Kidney tubule cell (primary cell): ENCODE measurements around the gene MAL.
"Not testable (repeated sequence)": the region's sequence is repeated elsewhere in the genome, so short reads cannot be mapped to it uniquely, and the experiment has no call there.

Experiments
- DNase-seq: peaks from one replicate; pipeline ENCODE4 v3.0.0-alpha.2; 2018; ENCODE audit warnings: low spot score

Gene MAL

DNA sequence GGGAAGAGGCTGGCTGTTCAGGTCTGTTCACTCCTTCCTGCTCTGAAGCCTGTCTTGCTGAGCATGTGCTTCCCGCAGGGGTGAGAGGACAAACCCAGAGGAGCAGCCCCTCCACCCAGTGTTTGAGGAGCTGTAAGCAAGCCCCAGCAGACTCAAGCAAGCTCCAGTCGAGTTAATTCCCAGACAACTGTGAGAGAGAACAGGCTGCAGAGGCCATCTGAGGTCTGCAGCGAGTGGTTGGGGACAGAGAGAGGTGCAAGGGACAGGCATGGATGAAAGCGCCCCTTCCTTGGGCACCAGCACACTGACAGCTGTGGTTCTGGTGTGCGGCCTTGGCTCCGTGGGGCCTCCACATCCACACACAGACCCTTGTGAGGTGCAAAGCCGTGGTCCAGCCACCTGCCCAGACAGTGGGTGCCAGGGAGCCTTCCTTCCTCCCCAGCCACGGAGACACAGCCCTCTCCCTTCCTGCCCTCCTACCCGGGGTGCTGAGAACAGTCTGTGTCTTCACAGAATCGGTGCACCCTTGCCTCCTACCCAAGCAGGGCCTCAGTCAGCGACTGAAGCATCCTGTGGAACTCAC is 36.2 kb downstream of the MAL start:
- DNase-seq, result no peak

DNA sequence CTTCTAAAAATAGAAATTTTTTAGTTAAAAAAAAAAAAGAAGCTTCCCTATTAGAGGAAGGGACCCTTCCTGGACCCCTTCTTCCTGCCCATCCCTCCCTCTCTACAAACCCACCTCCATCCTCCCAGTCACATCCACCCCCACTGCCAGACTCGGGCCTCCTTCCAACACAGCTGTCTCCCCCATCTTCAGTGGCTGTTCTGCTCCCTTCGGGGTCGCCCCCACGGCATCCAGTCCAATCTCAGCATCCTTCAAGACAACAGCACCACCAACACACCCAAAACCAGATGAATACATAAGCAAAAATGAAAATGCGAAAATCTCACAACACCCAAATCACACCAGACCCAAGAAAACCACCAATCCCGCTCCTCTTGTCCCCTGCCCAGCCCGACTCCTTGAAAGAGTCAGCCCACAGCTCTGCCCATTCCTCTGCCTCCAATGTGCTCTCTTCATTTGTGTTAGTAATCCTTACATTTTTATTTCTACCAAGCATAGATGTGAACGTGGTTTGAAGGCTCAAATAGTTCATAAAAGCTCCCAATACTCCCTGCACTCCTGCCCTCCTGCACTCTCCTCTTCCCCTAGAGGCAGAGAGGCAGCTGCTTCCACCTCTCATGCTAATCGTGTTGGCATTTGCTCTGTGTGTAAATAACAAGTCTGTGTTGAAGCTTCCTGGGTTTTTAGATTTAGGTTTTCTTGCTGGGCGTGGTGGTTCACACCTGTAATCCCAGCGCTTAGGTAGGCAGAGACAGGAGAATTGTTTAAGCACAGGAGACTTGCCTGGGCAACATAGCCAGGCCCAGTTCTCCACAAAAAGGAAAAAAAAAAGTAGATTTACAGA is 37.0 kb downstream of the MAL start:
- DNase-seq, result no peak

DNA sequence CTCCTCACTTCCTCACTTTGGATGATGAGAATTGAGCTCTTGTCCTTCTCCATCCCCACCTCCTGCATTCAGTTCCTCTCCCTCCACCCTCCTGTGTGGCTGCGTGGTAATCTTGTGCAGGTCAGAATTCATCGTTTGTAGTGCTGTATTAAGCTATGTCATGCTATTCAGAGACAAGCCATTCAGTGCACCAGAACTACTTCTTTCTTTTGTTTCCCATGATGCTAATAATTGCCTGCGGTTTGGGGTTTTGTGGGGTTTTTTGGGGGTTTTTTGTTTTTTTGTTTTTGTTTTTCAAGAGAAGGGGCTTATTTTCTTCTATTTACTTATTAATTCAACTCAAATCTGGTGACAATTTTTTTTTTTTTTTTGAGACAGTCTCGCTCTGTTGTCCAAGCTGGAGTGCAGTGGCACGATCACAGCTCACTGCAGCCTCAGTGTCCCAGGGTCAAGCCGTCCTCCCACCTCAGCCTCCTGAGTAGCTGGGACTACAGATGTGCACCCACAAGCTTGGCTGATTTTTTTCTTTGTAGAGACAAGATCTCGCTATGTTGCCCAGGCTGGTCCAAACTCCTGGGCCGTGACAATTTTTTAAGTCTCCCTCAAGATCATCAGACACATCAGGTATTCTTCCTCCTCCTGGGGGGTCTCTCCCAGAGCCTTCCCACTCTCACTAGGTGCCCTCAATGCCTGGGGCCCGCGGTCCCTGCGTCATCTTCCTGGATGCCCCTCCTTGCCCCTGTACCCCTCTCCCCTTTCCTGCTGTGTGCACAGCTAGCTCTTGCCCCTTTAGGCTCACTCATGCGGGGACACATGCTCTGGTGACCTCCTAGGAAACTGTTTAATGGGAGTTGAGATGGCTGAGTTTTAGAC is 37.8 kb downstream of the MAL start:
- DNase-seq, result no peak

DNA sequence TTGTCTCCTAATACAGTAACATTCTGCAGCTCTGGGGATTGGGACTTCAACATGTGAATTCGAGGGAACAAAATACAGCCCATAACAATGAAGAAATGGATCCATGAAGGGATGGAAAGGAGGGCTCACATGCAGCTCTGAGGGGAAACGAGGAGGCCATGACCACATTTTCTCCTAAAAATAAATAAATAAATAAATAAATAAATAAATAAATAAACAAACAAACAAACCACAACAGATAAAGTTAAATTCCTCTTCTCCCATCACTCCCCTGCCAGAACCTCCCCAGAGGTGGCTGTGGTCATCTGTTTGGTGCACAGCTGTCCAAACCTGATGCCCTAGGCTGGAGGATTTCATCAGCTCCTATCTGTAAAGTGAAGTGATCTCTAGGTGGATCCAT is 42.7 kb downstream of the MAL start:
- DNase-seq, result no peak

DNA sequence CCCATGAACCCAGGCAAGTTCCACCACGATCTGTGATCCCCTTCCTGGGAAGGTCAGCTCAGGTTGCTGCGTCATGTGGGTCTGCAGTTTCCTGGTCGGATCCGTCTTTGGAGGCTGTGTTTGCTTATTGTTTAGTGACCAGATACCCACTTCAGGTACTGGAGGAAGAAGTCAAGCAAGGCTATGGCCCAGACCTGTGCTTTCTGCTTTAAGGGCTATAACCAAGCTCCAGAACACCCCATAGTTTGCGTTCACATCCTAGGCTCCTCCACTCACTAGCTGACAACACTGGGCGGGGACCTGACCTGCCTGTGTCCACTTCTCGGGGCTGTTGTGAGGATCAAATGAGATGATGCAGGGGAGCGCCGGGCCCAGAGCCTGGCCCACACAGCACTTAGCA is 44.0 kb downstream of the MAL start:
- DNase-seq, result no peak

DNA sequence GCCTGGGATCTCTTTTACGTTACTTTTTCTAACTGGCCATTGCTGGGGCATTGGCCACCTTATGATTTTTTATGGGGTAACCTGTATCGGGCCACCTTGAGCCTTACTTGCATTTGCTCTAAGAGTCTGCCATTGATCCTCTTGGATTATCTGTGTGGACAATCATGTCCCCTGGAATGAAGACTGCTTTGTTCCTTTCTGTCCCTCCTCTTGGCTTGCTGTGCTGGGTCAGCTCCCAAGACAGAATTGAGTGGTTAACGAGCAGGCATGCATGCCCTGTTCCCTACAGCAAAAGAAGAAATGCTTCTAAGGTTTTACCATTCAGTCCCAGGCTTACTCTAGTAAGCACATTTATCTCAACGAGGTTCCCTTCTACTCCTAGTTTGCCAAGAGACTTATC is 46.3 kb downstream of the MAL start:
- DNase-seq, result no peak

DNA sequence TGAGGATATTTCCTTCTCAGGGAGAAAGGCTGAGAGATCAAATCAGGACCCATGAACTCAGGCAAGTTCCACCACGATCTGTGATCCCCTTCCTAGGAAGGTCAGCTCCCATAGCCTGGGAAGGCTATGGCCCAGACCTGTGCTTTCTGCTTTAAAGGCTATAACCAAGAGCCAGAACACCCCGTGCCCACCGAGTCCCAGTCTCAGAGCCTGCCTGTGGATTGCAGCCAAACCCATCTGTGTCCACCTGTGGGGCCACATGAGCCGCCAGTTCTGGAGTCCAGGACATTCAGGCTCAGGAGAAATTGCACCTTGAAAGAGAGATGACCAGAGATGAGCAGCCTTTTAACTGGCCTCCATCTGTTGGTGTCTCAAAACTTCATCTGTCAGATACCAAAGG is 46.9 kb downstream of the MAL start:
- no peak for DNase-seq

DNA sequence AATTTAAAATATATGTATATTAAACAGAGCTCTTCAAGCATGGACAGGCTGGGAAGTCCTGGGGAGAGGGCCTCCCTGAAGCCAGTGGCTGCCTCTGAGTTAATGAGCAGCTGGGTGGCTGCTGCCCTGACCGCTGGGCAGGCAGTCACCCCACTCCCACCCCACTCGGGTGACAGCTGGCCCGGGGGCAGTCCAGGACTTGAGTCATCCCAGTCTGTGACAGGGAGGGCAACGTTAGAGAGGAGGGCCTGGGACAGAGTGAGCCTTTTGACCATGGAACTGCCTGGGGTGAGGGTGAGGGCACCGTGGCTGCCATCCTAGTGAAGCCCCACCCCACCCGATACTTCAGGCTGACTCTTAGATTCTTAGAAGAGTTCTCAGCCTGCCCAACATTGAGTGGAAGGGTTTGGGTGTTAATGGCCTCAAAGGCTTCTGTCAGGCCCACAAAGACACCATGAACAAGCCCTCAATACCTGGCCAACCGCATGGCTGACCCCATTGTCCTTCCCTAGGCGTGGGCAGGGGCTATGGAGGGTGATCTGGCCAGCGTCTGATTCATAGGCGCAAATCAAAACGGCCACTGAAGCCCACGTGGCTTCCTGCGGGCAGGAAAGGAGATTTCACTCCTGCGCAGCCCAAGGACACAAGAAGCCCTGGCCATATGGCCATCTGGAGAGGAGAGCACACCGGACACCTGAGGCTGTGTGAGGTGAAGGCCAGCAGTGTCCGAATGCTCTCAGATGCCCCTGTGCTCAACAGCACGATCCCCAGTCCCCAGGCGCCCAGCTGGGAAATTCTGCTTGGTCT is 48.6 kb downstream of the MAL start:
- peak; percentile 61 for DNase-seq

DNA sequence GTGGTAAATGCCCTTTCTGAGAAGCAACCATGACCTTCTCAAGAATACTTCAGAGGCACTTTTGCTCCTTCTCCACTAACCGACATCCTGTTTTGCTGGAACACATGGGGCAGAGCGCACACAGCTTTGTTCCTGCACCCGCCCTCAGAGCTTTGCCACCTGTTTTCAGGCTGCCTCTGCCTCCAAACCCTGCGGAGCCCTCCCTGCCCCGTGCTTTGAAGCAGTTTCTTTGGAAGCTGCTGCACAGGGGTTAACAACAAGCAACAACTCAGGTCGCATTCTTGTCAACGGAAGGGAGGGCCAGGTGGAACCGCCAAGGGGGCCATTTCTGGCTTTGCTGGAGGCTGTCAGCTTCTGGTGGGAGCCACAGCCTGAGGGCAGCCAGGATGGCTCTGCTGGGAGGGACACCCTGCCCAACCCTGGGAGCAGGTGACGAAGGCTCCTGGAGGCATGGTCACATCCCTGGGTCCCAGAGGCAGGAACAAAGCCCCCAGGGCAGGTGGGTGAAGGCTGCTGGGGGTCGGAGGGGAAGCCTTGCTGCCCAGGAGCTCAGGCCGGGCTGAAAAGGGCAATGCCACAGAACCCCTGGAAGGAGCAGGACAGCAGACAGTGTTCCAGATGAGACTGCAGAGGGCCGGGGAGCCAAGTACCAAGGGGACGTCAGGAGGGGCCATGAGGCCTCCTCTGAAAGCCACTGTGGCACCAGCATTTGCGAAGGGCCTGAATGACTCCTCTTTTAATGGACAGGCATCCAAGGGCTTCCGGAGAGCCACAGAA is 49.3 kb downstream of the MAL start:
- DNase-seq, result no peak

DNA sequence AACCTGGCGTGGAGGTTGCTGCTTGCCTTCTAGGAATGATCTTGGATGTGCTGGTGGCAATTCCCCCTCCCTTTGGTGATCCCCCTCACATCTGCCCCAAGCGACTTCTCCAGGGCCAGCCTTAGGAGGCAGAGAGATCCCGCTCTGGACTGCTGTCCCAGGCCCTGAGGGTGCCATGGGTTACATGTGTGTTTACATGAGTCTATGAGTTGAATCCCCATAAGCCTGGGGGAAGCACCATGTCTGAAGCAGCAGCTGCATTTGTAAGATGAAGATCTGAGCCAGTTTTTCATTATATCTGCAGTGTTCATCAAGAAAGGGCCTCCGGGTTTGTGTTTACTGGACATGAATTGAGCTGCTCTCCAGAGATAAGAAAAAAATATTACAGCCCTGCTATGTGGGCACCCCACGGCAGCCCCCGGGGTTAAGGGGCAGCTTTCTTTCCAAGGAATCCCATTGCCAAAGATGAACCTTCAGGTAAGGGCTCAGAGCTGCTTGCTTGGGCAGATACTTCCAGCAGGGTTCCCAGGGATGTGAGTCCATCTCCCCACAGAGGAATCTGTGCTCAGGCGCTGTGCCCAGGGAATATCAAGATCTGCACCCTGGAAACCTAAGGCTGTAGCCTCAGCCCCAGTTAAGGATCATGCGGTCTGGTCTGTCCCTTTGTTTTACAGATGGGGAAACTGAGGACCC is 50.1 kb downstream of the MAL start:
- no peak for DNase-seq

DNA sequence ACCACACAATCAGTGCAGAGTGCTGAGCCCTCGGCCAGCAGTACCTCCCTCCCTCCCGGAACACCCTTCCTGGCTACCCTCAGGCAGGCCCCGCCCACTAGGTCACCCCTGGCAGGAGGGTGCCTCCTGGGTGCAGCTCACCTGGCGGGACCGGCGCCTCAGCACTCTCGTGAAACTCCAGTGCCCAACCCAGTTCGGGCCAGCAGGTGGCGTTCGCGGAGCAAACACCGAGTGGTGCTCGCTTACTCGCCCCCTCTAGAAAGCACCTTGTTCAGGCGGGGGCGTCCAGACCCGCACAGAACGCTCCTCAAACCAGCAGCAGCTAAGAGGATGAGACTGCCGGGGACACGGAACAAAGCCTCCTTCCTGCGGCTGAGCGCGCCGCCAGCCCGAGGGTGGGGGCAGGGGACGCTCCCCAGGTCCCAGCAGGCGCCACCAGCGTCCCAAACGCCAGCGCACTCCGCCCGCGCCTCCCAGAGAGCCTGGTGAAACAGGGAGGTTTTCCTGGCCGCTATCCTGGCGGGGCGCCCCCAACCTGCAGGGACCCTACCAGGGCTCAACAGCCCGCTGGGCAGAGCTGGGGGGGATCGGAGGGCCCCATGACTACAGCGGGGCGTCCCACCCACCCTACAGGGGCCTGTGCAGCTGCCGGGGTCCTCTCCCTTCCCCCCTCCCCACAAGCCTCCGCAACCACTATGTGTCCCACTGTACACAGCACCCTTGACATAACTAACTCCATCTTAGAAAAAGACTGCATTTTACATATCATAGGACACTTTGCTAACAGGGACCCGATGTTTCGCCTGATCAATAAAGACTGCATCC is 51.4 kb downstream of the MAL start:
- DNase-seq, result peak; percentile 86

DNA sequence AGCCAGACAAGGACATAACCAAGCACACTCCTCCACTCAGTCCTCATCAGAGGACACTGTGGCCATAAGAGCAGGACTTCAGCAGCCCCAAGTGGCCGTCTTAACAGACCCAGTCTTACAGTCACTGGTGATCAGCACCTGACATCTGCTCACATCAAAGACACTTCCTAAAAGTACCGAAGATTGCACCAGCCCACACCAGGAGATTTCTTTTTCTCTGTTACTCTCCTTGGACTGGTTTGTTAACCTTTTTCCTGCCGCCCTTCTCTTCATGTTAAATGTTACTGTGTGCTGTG is 52.0 kb downstream of the MAL start:
- DNase-seq, result no peak

DNA sequence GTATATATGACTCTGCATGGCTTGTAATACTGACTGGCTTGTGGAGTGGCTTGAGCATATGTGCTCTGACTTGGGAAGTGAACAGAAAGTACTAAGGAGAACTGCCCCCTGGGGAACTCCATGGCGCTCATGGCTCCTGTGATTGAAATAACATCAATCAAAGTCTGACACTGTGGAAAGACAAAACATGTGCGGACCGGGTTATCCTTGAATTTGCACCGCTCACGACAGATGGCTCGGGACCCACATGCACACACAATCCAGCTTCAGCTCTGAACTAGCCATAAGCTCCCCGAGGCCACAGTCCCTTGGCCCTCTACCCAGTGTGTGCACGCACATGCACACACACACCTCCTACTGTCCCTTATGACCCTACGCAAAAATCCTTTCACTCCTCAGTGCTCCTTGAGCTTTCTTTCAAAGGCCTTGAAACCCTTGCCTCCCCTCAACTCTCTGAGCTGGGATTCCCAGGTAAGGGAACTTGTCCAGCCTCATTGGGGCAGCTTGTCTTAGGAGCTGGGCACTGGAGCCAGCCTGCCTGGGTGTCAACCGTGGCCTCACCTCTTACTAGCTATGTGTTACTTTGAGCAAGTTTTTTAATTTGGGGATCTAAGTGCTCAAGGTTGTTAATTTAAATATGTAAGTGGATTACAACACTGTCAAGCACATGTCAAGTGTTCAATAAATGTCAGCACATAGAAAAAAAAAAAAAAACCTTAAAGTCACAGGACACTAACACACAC is 52.5 kb downstream of the MAL start:
- DNase-seq, result no peak

DNA sequence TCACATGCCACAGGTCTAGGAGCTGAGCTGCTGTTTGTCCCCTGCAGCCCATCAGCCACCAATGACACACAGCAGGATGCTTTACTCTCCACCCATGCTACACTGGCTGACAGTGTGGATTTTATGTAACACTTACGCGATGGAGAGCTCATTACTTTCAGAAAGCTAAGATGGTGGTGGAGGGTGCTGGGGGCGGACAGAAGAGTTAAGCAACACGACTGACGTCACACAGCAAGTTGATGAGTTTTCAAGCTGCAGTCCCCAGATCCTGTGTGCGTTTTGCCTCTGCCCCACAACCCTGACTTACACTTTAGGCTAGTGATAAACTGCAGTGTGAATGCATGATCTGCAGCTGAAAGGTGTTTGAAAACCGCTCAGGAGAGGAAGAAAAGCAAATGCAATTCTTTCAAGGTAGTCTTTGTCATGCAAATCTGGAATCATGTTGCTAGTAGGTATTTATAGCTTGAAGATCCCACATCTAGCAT is 53.7 kb downstream of the MAL start:
- DNase-seq, result no peak

DNA sequence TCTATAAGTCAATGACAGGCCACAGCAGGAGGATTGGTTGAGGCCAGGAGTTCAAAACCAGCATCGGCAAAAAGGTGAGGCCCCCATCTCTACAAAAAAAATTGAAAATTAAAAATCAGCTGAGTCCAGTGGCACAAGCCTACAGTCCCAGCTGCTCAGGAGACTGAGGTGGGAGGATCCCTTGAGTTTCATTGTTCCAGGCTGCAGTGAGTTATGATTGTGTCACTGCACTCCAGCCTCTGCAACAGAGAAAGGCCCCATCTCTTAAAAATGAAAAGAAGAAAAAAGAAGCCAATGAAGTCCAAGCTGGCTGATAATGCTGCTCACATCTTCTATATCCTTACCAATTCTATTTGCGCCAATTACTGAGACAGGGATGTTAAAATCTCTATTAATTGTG is 57.0 kb downstream of the MAL start:
- no peak for DNase-seq

DNA sequence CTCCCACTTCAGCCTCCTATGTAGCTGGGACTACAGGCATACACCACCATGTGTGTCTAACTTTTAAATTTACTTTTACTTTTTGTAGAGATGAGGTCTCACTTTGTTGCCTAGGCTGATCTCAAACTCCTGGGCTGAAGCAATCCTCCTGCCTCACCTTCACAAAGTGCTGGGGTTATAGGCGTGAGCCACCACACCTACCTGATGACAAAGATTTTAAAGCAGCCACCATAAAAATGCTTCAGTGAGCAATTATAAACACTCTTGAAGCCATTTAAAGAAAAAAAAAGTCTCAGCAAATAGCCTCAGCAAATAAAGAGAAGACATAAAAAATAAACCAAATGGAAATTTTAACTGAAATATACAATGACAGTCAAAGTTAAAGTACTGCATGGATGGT is 60.5 kb downstream of the MAL start:
- DNase-seq, result no peak

DNA sequence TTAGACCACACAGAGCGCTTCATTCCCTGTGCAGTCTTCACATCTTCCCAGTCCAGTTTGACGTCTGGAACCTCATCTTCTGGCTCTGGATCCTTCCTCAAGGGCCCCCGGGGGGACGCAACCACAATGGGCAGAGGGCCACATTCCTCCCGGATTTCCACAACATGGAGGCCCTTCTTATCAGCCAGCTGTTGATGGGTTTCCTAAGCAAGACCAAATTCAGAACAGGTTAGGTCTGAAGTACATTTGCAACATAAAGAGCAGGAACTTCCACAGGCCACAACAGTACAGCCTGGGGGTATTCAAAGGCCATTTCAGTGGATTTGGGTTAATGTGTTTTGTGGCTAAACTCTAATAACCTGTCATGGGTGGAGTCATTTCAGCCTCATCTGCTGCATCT is 61.9 kb downstream of the MAL start:
- DNase-seq, result no peak

DNA sequence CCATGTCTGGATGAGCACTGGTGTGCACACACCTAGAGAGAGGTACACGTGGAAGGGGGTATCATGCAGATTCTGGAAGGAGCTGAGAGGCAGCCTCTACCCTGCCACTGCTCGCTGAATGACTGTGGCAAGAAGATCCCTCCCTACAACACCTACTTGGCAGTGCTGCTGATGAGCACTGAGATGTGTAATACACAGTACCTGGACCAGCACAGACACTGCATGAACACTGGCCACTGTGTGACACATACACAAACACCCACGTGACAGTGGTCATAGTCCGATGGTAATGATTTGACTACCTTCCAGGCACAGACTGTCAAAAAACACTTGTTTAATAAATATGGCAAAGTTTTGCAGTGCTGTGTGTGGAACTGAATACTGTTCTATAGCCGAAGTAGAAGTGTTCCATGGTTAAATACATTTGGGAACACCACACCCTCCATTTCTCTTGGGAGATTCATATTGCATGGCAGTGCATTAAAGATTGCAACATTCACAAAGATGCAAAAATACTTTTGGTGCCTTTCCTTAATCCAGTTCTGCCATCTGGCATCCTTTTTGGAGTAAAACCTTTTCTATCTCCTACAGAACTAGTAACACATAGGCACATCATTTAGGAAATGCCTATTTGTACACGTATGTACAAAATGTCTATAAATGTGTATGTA is 66.5 kb downstream of the MAL start:
- no peak for DNase-seq

DNA sequence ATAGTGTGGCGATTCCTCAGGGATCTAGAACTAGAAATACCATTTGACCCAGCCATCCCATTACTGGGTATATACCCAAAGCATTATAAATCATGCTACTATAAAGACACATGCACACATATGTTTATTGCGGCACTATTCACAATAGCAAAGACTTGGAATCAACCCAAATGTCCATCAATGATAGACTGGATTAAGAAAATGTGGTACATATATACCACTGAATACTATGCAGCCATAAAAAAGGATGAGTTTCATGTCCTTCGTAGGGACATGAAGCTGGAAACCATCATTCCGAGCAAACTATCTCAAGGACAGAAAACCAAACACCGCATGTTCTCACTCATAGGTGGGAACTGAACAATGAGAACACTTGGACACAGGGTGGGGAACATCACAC is 72.8 kb downstream of the MAL start:
- DNase-seq, result not testable (repeated sequence)
